ENCODE results near the gene INHBB.

The INHBB gene

GRCh38 chr2:120395221-120396012 lies 49.5 kb downstream of the INHBB start:
- Histone ChIP-seq H3K9me3 (ENCODE audit: control insufficient read depth in 1 of 2, low read length in 2 of 2) (no peaks in the 10 kb centered on the region), H3K27ac (ENCODE audit: low read length) (no peak overlapping the region), H3K27me3 (ENCODE audit: low read depth, low read length) (no peaks in the 10 kb centered on the region), H3K4me3 (ENCODE audit: low read depth in 1 of 2, low read length in 2 of 2) (no peak overlapping the region), H3K4me1 (ENCODE audit: control insufficient read depth in 1 of 2, insufficient read depth in 2 of 2, low read length in 2 of 2) (no peaks in the 10 kb centered on the region), H3K36me3 (ENCODE audit: control insufficient read depth in 1 of 2, insufficient read depth in 2 of 2, low read length in 2 of 2) (no peaks in the 10 kb centered on the region)

- Histone ChIP-seq H3K27ac (ENCODE audit: low read length) (no peak overlapping the region), H3K4me3 (ENCODE audit: low read depth in 1 of 2, low read length in 2 of 2) (no peak overlapping the region), H3K9me3 (ENCODE audit: control insufficient read depth in 1 of 2, low read length in 2 of 2) (no peaks in the 10 kb centered on the region), H3K27me3 (ENCODE audit: low read depth, low read length) (no peaks in the 10 kb centered on the region), H3K4me1 (ENCODE audit: control insufficient read depth in 1 of 2, insufficient read depth in 2 of 2, low read length in 2 of 2) (no peaks in the 10 kb centered on the region), H3K36me3 (ENCODE audit: control insufficient read depth in 1 of 2, insufficient read depth in 2 of 2, low read length in 2 of 2) (no peaks in the 10 kb centered on the region)
Measured at GRCh38 chr2:120396013-120396860, 50.3 kb downstream of the INHBB start.

GRCh38 chr2:120396861-120397811 lies 51.2 kb downstream of the INHBB start:
- Histone ChIP-seq H3K4me3 (ENCODE audit: low read depth in 1 of 2, low read length in 2 of 2) (no peak overlapping the region), H3K4me1 (ENCODE audit: control insufficient read depth in 1 of 2, insufficient read depth in 2 of 2, low read length in 2 of 2) (no peaks in the 10 kb centered on the region), H3K27me3 (ENCODE audit: low read depth, low read length) (no peaks in the 10 kb centered on the region), H3K36me3 (ENCODE audit: control insufficient read depth in 1 of 2, insufficient read depth in 2 of 2, low read length in 2 of 2) (no peaks in the 10 kb centered on the region), H3K9me3 (ENCODE audit: control insufficient read depth in 1 of 2, low read length in 2 of 2) (no peaks in the 10 kb centered on the region), H3K27ac (ENCODE audit: low read length) (no peak overlapping the region)

GRCh38 chr2:120398051-120398995 lies 52.4 kb downstream of the INHBB start:
- H3K9me3 ChIP-seq (ENCODE audit: control insufficient read depth in 1 of 2, low read length in 2 of 2): no peaks in the 10 kb centered on the region
- H3K27me3 ChIP-seq (ENCODE audit: low read depth, low read length): no peaks in the 10 kb centered on the region
- no peaks in the 10 kb centered on the region for H3K36me3 ChIP-seq (ENCODE audit: control insufficient read depth in 1 of 2, insufficient read depth in 2 of 2, low read length in 2 of 2)
- H3K4me1 ChIP-seq (ENCODE audit: control insufficient read depth in 1 of 2, insufficient read depth in 2 of 2, low read length in 2 of 2): no peaks in the 10 kb centered on the region
- H3K27ac ChIP-seq (ENCODE audit: low read length): no peak overlapping the region
- no peak overlapping the region for H3K4me3 ChIP-seq (ENCODE audit: low read depth in 1 of 2, low read length in 2 of 2)

- Histone ChIP-seq H3K4me3 (ENCODE audit: low read depth in 1 of 2, low read length in 2 of 2) (no peak overlapping the region), H3K9me3 (ENCODE audit: control insufficient read depth in 1 of 2, low read length in 2 of 2) (no peaks in the 10 kb centered on the region), H3K27ac (ENCODE audit: low read length) (no peak overlapping the region), H3K27me3 (ENCODE audit: low read depth, low read length) (no peaks in the 10 kb centered on the region), H3K36me3 (ENCODE audit: control insufficient read depth in 1 of 2, insufficient read depth in 2 of 2, low read length in 2 of 2) (no peaks in the 10 kb centered on the region), H3K4me1 (ENCODE audit: control insufficient read depth in 1 of 2, insufficient read depth in 2 of 2, low read length in 2 of 2) (no peaks in the 10 kb centered on the region)
Measured at GRCh38 chr2:120398996-120399888, 53.3 kb downstream of the INHBB start.

GRCh38 chr2:120399889-120400240 lies 53.9 kb downstream of the INHBB start:
- no peaks in the 10 kb centered on the region for H3K36me3 ChIP-seq (ENCODE audit: control insufficient read depth in 1 of 2, insufficient read depth in 2 of 2, low read length in 2 of 2)
- no peaks in the 10 kb centered on the region for H3K9me3 ChIP-seq (ENCODE audit: control insufficient read depth in 1 of 2, low read length in 2 of 2)
- H3K4me1 ChIP-seq (ENCODE audit: control insufficient read depth in 1 of 2, insufficient read depth in 2 of 2, low read length in 2 of 2): no peaks in the 10 kb centered on the region
- no peaks in the 10 kb centered on the region for H3K27me3 ChIP-seq (ENCODE audit: low read depth, low read length)
- H3K27ac ChIP-seq (ENCODE audit: low read length): no peak overlapping the region
- H3K4me3 ChIP-seq (ENCODE audit: low read depth in 1 of 2, low read length in 2 of 2): no peak overlapping the region

- no peak overlapping the region for H3K4me3 ChIP-seq (ENCODE audit: low read depth in 1 of 2, low read length in 2 of 2)
- no peaks in the 10 kb centered on the region for H3K9me3 ChIP-seq (ENCODE audit: control insufficient read depth in 1 of 2, low read length in 2 of 2)
- no peak overlapping the region for H3K27ac ChIP-seq (ENCODE audit: low read length)
- H3K27me3 ChIP-seq (ENCODE audit: low read depth, low read length): no peaks in the 10 kb centered on the region
- no peaks in the 10 kb centered on the region for H3K36me3 ChIP-seq (ENCODE audit: control insufficient read depth in 1 of 2, insufficient read depth in 2 of 2, low read length in 2 of 2)
- H3K4me1 ChIP-seq (ENCODE audit: control insufficient read depth in 1 of 2, insufficient read depth in 2 of 2, low read length in 2 of 2): no peaks in the 10 kb centered on the region
Measured at GRCh38 chr2:120400551-120400950, 54.6 kb downstream of the INHBB start.

All from muscle layer of duodenum (tissue), 2 donors.